Urothelium cell line (cell line): ENCODE results near the gene TMPRSS13.
"Not testable (repeated sequence)": the region's sequence is repeated elsewhere in the genome, so short reads cannot be mapped to it uniquely, and the experiment has no call there.

Experiments used
- DNase-seq: peaks from one replicate; pipeline ENCODE4 v3.0.0; 2011; ENCODE audit warnings: low spot score, mixed read lengths
- FAIRE-seq: peaks from 2 replicates; lab custom pipeline; 2011; peaks lifted over from hg19 to GRCh38; lab: Jason Lieb, UNC

Gene TMPRSS13

GRCh38 chr11:117931331-117931950 lies 2.2 kb upstream of the TMPRSS13 start:
- no peak for DNase-seq
- FAIRE-seq, result no peak

GRCh38 chr11:117930668-117931330 lies 1.6 kb upstream of the TMPRSS13 start:
- FAIRE-seq (no peak), DNase-seq (no peak)

- FAIRE-seq, result no peak
- no peak for DNase-seq
Measured at GRCh38 chr11:117929916-117930570, 841 bp upstream of the TMPRSS13 start.

GRCh38 chr11:117928446-117929141 lies 608 bp downstream of the TMPRSS13 start:
- FAIRE-seq, result no peak
- no peak for DNase-seq

- FAIRE-seq, result no peak
- DNase-seq, result no peak
Measured at GRCh38 chr11:117927926-117928325, 1.3 kb downstream of the TMPRSS13 start.

- FAIRE-seq, DNase-seq: not testable (repeated sequence)
Measured at GRCh38 chr11:117926166-117926565, 3.0 kb downstream of the TMPRSS13 start.

- DNase-seq (no peak), FAIRE-seq (no peak)
Measured at GRCh38 chr11:117925198-117925925, 3.8 kb downstream of the TMPRSS13 start.

GRCh38 chr11:117924631-117925170 lies 4.5 kb downstream of the TMPRSS13 start:
- FAIRE-seq (no peak), DNase-seq (no peak)

- no peak for DNase-seq
- FAIRE-seq, result no peak
Measured at GRCh38 chr11:117923773-117924172, 5.4 kb downstream of the TMPRSS13 start.

GRCh38 chr11:117923275-117923674 lies 5.9 kb downstream of the TMPRSS13 start:
- FAIRE-seq (no peak), DNase-seq (no peak)

GRCh38 chr11:117921893-117922292 lies 7.3 kb downstream of the TMPRSS13 start:
- FAIRE-seq (no peak), DNase-seq (no peak)

GRCh38 chr11:117921456-117921855 lies 7.7 kb downstream of the TMPRSS13 start:
- no peak for DNase-seq
- FAIRE-seq, result no peak

- FAIRE-seq (no peak), DNase-seq (no peak)
Measured at GRCh38 chr11:117919781-117920221, 9.4 kb downstream of the TMPRSS13 start.

GRCh38 chr11:117919341-117919740 lies 9.9 kb downstream of the TMPRSS13 start:
- no peak for FAIRE-seq
- no peak for DNase-seq

- no peak for DNase-seq
- FAIRE-seq, result no peak
Measured at GRCh38 chr11:117918366-117919255, 10.6 kb downstream of the TMPRSS13 start.

- FAIRE-seq (no peak), DNase-seq (no peak)
Measured at GRCh38 chr11:117917591-117918151, 11.5 kb downstream of the TMPRSS13 start.

GRCh38 chr11:117916956-117917355 lies 12.2 kb downstream of the TMPRSS13 start:
- DNase-seq, result no peak
- no peak for FAIRE-seq

GRCh38 chr11:117915672-117916235 lies 13.4 kb downstream of the TMPRSS13 start:
- no peak for FAIRE-seq
- DNase-seq, result no peak
